A549 (cell line): Measurements from ENCODE around the gene PRKCE. TPM values are rescaled to one million over a fixed set of nuclear protein-coding genes. Genes with fewer than 3 reads are reported as not detected.

Experiments
- ATAC-seq, 2 experiments: fragments of 200-7000 bp in 1 of 2; fragments of >200 bp in 1 of 2; cut with Nextera tagmentation in 1 of 2; cut with Tn5 transposase in 1 of 2; 3 replicates each; pipeline versions ENCODE4 v1.8.0 to v1.9.1; 2018 to 2020; ENCODE audit warnings: mild to moderate bottlenecking in 1 of 2, moderate library complexity in 1 of 2
- CTCF ChIA-PET: fragments of 300-600 bp; sonication (Branson Sonifier 250); formaldehyde crosslinking; extraction: SDS; loops from one replicate; lab custom pipeline; 2021; ENCODE audit warnings: antibody characterized with exemption, inconsistent platforms; lab: Yijun Ruan, JAX
- POLR2A ChIA-PET: fragments of 350-600 bp; formaldehyde crosslinking; extraction: SDS; loops from one replicate; lab custom pipeline; 2021; ENCODE audit warnings: antibody characterized with exemption, inconsistent platforms; lab: Yijun Ruan, JAX
- DNase-seq, 2 experiments: peaks; one replicate each; pipeline versions ENCODE4 v3.0.0 to v3.0.0-alpha.2; 2011 to 2016; ENCODE audit warnings: low read depth in 1 of 2, low spot score in 1 of 2
- FAIRE-seq: peaks from 2 replicates; lab custom pipeline; 2011; peaks lifted over from hg19 to GRCh38; lab: Jason Lieb, UNC
- H3K27ac ChIP-seq, 2 experiments: fragments of >200 bp; sonication (Bioruptor Twin); formaldehyde crosslinking; 3 replicates each; pipeline ENCODE4 v1.5.1; 2016 to 2017
- H3K4me1 ChIP-seq: fragments of >200 bp; sonication (Bioruptor Twin); formaldehyde crosslinking; 3 replicates; pipeline ENCODE4 v1.6.1; 2016
- H3K4me2 ChIP-seq: fragments of >200 bp; sonication (Bioruptor Twin); formaldehyde crosslinking; 3 replicates; pipeline ENCODE4 v1.6.1; 2016
- H3K4me3 ChIP-seq: fragments of >200 bp; sonication (Bioruptor Twin); formaldehyde crosslinking; 3 replicates; pipeline ENCODE4 v1.5.1; 2016
- H3K9me3 ChIP-seq: fragments of >200 bp; sonication (Bioruptor Twin); formaldehyde crosslinking; 3 replicates; pipeline ENCODE4 v1.6.1; 2016
- BHLHE40 ChIP-seq: IDR thresholded peaks from 2 replicates; pipeline ENCODE4 v1.6.1; 2012; ENCODE audit warnings: low read depth, low read length, inconsistent platforms
- CBX2 ChIP-seq: fragments of 200-600 bp; sonication (generic); IDR thresholded peaks from 2 replicates; pipeline ENCODE4 v1.6.1; 2016; ENCODE audit warnings: low read depth, mild to moderate bottlenecking, borderline replicate concordance
- CBX8 ChIP-seq: fragments of 200-600 bp; sonication (generic); IDR thresholded peaks from 2 replicates; pipeline ENCODE4 v1.6.1; 2016
- CEBPB ChIP-seq, 2 experiments: fragments of >200 bp in 1 of 2; sonication (Bioruptor Twin) in 1 of 2; formaldehyde crosslinking in 1 of 2; IDR thresholded peaks; 2 replicates each; pipeline ENCODE4 v1.6.1; 2012 to 2016
- CHD2 ChIP-seq: fragments of 150-350 bp; IDR thresholded peaks from 2 replicates; pipeline ENCODE4 v1.6.1; 2014; ENCODE audit warnings: low read length; ENCODE audit not compliant: partially characterized antibody
- CTCF ChIP-seq: fragments of >200 bp; sonication (Bioruptor Twin); formaldehyde crosslinking; IDR thresholded peaks from 3 replicates; pipeline ENCODE4 v1.5.1; 2016
- EHF ChIP-seq: fragments of 250-450 bp; sonication (Bioruptor Pico); IDR thresholded peaks from 2 replicates; pipeline ENCODE4 v1.5.0; 2020; ENCODE audit warnings: mild to moderate bottlenecking
- EP300 ChIP-seq, 2 experiments: fragments of >200 bp; sonication (Bioruptor Twin); formaldehyde crosslinking; IDR thresholded peaks; 2 replicates in 1 of 2; 3 replicates in 1 of 2; pipeline ENCODE4 v1.6.1; 2016 to 2017
- FOSL2 ChIP-seq, 2 experiments: fragments of 450-650 bp in 1 of 2; fragments of >200 bp in 1 of 2; sonication (Bioruptor Twin) in 1 of 2; formaldehyde crosslinking; IDR thresholded peaks; 2 replicates each; pipeline versions ENCODE4 v1.5.0 to v1.6.1; 2016 to 2020; ENCODE audit warnings: mild to moderate bottlenecking in 1 of 2, moderate library complexity in 1 of 2
- FOXS1 ChIP-seq: fragments of 250-450 bp; sonication (Bioruptor Pico); IDR thresholded peaks from 2 replicates; pipeline ENCODE4 v1.5.0; 2020; ENCODE audit warnings: mild to moderate bottlenecking, moderate library complexity
- HOXB13 ChIP-seq: fragments of 250-450 bp; sonication (Bioruptor Pico); IDR thresholded peaks from 2 replicates; pipeline ENCODE4 v1.5.0; 2020; ENCODE audit warnings: low read depth, mild to moderate bottlenecking, moderate library complexity
- JUN ChIP-seq, 2 experiments: fragments of >200 bp; sonication (Bioruptor Twin); formaldehyde crosslinking; IDR thresholded peaks; 2 replicates in 1 of 2; 3 replicates in 1 of 2; pipeline ENCODE4 v1.6.1; 2016 to 2017
- KDM1A ChIP-seq: fragments of 200-600 bp; sonication (generic); IDR thresholded peaks from 2 replicates; pipeline ENCODE4 v1.6.1; 2016; ENCODE audit warnings: low read depth, mild to moderate bottlenecking
- KDM5A ChIP-seq: fragments of 200-600 bp; sonication (generic); IDR thresholded peaks from 2 replicates; pipeline ENCODE4 v1.6.1; 2016; ENCODE audit warnings: antibody characterized with exemption, mild to moderate bottlenecking
- MAZ ChIP-seq: fragments of 150-350 bp; IDR thresholded peaks from 2 replicates; pipeline ENCODE4 v1.6.1; 2014; ENCODE audit warnings: antibody characterized with exemption, low read depth, low read length, borderline replicate concordance
- NFE2L2 ChIP-seq: fragments of 150-350 bp; conservative IDR thresholded peaks from 2 replicates; pipeline ENCODE4 v1.6.1; 2014; ENCODE audit warnings: low read length
- RARB ChIP-seq: fragments of 250-450 bp; sonication (Bioruptor Pico); IDR thresholded peaks from 2 replicates; pipeline ENCODE4 v1.8.0; 2021; ENCODE audit warnings: mild to moderate bottlenecking, moderate library complexity
- RCOR1 ChIP-seq: fragments of 150-350 bp; IDR thresholded peaks from 2 replicates; pipeline ENCODE4 v1.6.1; 2014; ENCODE audit warnings: antibody characterized with exemption, low read length, low read depth
- RFX5 ChIP-seq: fragments of 450-650 bp; IDR thresholded peaks from 2 replicates; pipeline ENCODE4 v1.7.1; 2014; ENCODE audit warnings: antibody characterized with exemption, mild to moderate bottlenecking, moderate library complexity
- SMC3 ChIP-seq: fragments of >200 bp; sonication (Bioruptor Twin); formaldehyde crosslinking; IDR thresholded peaks from 3 replicates; pipeline ENCODE4 v1.6.1; 2018; ENCODE audit warnings: inconsistent platforms
- TP53 ChIP-seq: fragments of 250-450 bp; sonication (Bioruptor Pico); IDR thresholded peaks from 2 replicates; pipeline ENCODE4 v1.5.0; 2021; ENCODE audit warnings: mild to moderate bottlenecking, moderate library complexity
- USF2 ChIP-seq: fragments of 450-650 bp; IDR thresholded peaks from 2 replicates; pipeline ENCODE4 v1.6.1; 2014; ENCODE audit warnings: antibody characterized with exemption
- ZSCAN20 ChIP-seq: fragments of 250-450 bp; sonication (Bioruptor Pico); IDR thresholded peaks from 2 replicates; pipeline ENCODE4 v1.8.0; 2022; ENCODE audit warnings: mild to moderate bottlenecking, moderate library complexity
- WGBS: methylation state at CpG from one replicate; pipeline ENCODE4 v1.1.6; 2017; ENCODE audit errors: missing lambda C conversion rate; 5-methylcytosine and 5-hydroxymethylcytosine counted together
- polyA plus RNA-seq, 4 experiments: library from polyadenylated mRNA; depleted of rRNA in 3 of 4; stranded (reverse); fragments of >200 nt; fragmentation: RNase III in 1 of 4; extraction: RNeasy Plus Mini Kit Qiagen cat#74134 plus additional on column Dnase treatment in 1 of 4; gene quantifications; 2 replicates in 3 of 4; 3 replicates in 1 of 4; pipeline ENCODE4 v1.2.3, GENCODE V29; 2011 to 2017
- TF ChIP-seq, protein P1 (sequence below): IDR thresholded peaks from 2 replicates; pipeline ENCODE4 v1.6.1; 2012; ENCODE audit warnings: low read depth, borderline replicate concordance
- TF ChIP-seq, protein P2 (sequence below): IDR thresholded peaks from 2 replicates; pipeline ENCODE4 v1.6.1; 2012

Gene PRKCE
- polyA plus RNA-seq, 2 of the 4 experiments (the other 2 are of a cell fraction): 11.5 to 12.0 TPM

GRCh38 chr2:45780541-45781463 lies 129.3 kb downstream of the PRKCE start:
- TF ChIP-seq, protein P1, sequence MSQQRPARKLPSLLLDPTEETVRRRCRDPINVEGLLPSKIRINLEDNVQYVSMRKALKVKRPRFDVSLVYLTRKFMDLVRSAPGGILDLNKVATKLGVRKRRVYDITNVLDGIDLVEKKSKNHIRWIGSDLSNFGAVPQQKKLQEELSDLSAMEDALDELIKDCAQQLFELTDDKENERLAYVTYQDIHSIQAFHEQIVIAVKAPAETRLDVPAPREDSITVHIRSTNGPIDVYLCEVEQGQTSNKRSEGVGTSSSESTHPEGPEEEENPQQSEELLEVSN: no peak
- TF ChIP-seq RFX5: no peak
- TF ChIP-seq KDM5A: no peak
- no peak for TF ChIP-seq CHD2
- TF ChIP-seq CEBPB (IDR thresholded peaks at IDR 0.05): no peak
- TF ChIP-seq CBX8: no peak
- TF ChIP-seq RARB (CRISPR knock-in tag): no peak
- TF ChIP-seq MAZ: no peak
- no peak for TF ChIP-seq FOXS1 (CRISPR knock-in tag)
- TF ChIP-seq USF2: no peak
- TF ChIP-seq KDM1A: no peak
- TF ChIP-seq HOXB13 (CRISPR knock-in tag): no peak
- no peak for TF ChIP-seq JUN (IDR thresholded peaks at IDR 0.05)
- TF ChIP-seq EHF: no peak
- no peak for TF ChIP-seq TP53
- TF ChIP-seq EP300 (IDR thresholded peaks at IDR 0.05): no peak
- no peak for TF ChIP-seq BHLHE40
- no peak for TF ChIP-seq ZSCAN20 (CRISPR knock-in tag)
- no peak for TF ChIP-seq CTCF
- Histone ChIP-seq H3K4me1 (0 out of 3 replicates have a peak, but pooled peaks cover 3% of the 10 kb centered on the region), H3K4me3 (no peak overlapping the region), H3K27ac (no peak overlapping the region), H3K4me2 (no peak overlapping the region), H3K9me3 (no peaks in the 10 kb centered on the region)
- FAIRE-seq (no peak), ATAC-seq (no peak), DNase-seq (no peak)
- ChIA-PET POLR2A (no interaction called here), CTCF (interaction anchor here (0.6 to 7.7 kb wide), 12 partner anchors 9 to 767 kb away, joined by 3 to 60 read pairs (median 4); no protein-coding TSS in a partner anchor)
- WGBS: 93% methylated on average over 10 of the region's 10 CpGs

- POLR2A ChIA-PET: no interaction called here
- TF ChIP-seq, protein P2, sequence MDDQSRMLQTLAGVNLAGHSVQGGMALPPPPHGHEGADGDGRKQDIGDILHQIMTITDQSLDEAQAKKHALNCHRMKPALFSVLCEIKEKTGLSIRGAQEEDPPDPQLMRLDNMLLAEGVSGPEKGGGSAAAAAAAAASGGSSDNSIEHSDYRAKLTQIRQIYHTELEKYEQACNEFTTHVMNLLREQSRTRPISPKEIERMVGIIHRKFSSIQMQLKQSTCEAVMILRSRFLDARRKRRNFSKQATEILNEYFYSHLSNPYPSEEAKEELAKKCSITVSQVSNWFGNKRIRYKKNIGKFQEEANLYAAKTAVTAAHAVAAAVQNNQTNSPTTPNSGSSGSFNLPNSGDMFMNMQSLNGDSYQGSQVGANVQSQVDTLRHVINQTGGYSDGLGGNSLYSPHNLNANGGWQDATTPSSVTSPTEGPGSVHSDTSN: no peak
- TF ChIP-seq RARB (CRISPR knock-in tag) (no peak), EP300 (IDR thresholded peaks at IDR 0.05) (no peak), CTCF (no peak), CHD2 (no peak), JUN (IDR thresholded peaks at IDR 0.05) (no peak), NFE2L2 (no peak), FOSL2 (IDR thresholded peaks at IDR 0.05) (no peak), FOSL2 (CRISPR knock-in tag; IDR thresholded peaks at IDR 0.05) (no peak), HOXB13 (CRISPR knock-in tag) (no peak), CBX2 (no peak), SMC3 (no peak), CEBPB (IDR thresholded peaks at IDR 0.05) (no peak), RCOR1 (no peak), KDM1A (no peak)
- TF ChIP-seq, all 56 proteins: peak for 0
These were observed 130.0 kb downstream of the PRKCE start for GRCh38 chr2:45781464-45781811.

More at GRCh38 chr2:45781464-45781811, 130.0 kb downstream of the PRKCE start:
- Histone ChIP-seq H3K4me2 (no peak overlapping the region), H3K4me1 (no peaks in the 10 kb centered on the region), H3K27ac (no peak overlapping the region), H3K4me3 (no peak overlapping the region), H3K9me3 (no peaks in the 10 kb centered on the region)
- FAIRE-seq: no peak
- CTCF ChIA-PET: interaction anchor here (0.6 to 7.7 kb wide), 6 partner anchors 9 to 768 kb away, joined by 3 to 60 read pairs (median 4); no protein-coding TSS in a partner anchor
- no peak for DNase-seq
- 97% methylated on average over 5 of the region's 5 CpGs for WGBS
- no peak for ATAC-seq
